B cell (primary cell): ENCODE measurements around the gene SHLD1. TPM values are rescaled to one million over a fixed set of nuclear protein-coding genes. Genes with fewer than 3 reads are reported as not detected.

Source experiments
- ATAC-seq: fragments of 200-7000 bp; cut with Tn5 transposase; one replicate; pipeline ENCODE4 v1.10.0; 2021; ENCODE audit warnings: low read depth, mild to moderate bottlenecking, moderate number of reproducible peaks, moderate library complexity
- CTCF ChIA-PET: fragments of 350-600 bp; sonication (Branson Sonifier 250); formaldehyde crosslinking; loops from one replicate; lab custom pipeline; 2021; ENCODE audit warnings: antibody characterized with exemption, inconsistent platforms; lab: Charles Lee
- POLR2A ChIA-PET: fragments of 350-600 bp; sonication (Branson Sonifier 250); formaldehyde crosslinking; loops from one replicate; lab custom pipeline; 2021; ENCODE audit warnings: antibody characterized with exemption; lab: Charles Lee
- DNase-seq: peaks from one replicate; pipeline ENCODE4 v3.0.0; 2013
- H2AFZ ChIP-seq: 2 replicates; pipeline ENCODE4 v1.6.1; 2012; ENCODE audit warnings: mild to moderate bottlenecking, low read depth, low read length; ENCODE audit not compliant: insufficient read depth, poor library complexity, severe bottlenecking
- H3K27ac ChIP-seq, 2 donors: 1 replicate in 1 of 2; 2 replicates in 1 of 2; pipeline ENCODE4 v1.5.1; 2012 to 2013; ENCODE audit warnings: low read length in 2 of 2, mild to moderate bottlenecking in 2 of 2, moderate library complexity in 1 of 2
- H3K27me3 ChIP-seq, 4 experiments: fragments of 200-600 bp in 1 of 4; sonication (generic) in 1 of 4; replicated peaks in 1 of 4; 1 replicate in 2 of 4; 2 replicates in 2 of 4; pipeline versions ENCODE4 v1.6.1 to v1.7.0; 2013 to 2016; ENCODE audit warnings: low read length in 3 of 4, mild to moderate bottlenecking in 2 of 4, mixed read lengths in 1 of 4, moderate library complexity in 1 of 4; ENCODE audit not compliant: insufficient read depth in 4 of 4, control insufficient read depth in 3 of 4; ENCODE audit errors: control extremely low read depth in 1 of 4
- H3K36me3 ChIP-seq, 2 experiments: replicated peaks in 1 of 2; 1 replicate in 1 of 2; 2 replicates in 1 of 2; pipeline versions ENCODE4 v1.6.1 to v1.7.1; 2013; ENCODE audit warnings: low read length in 1 of 2; ENCODE audit not compliant: insufficient read depth in 2 of 2, control insufficient read depth in 1 of 2; ENCODE audit errors: control extremely low read depth in 1 of 2, extremely low read depth in 1 of 2
- H3K4me1 ChIP-seq, 2 donors: fragments of 200-600 bp in 1 of 2; sonication (generic) in 1 of 2; 1 replicate in 1 of 2; 2 replicates in 1 of 2; pipeline versions ENCODE4 v1.5.1 to v1.6.1; 2013 to 2017; ENCODE audit warnings: low read length in 2 of 2; ENCODE audit not compliant: control insufficient read depth in 2 of 2, insufficient read depth in 2 of 2
- H3K4me2 ChIP-seq: replicated peaks from 2 replicates; pipeline ENCODE3; 2012; ENCODE audit warnings: mild to moderate bottlenecking, low read depth, low read length; ENCODE audit not compliant: poor library complexity, severe bottlenecking
- H3K4me3 ChIP-seq, 5 experiments: fragments of 200-600 bp in 1 of 5; sonication (generic) in 1 of 5; 1 replicate in 3 of 5; 2 replicates in 2 of 5; pipeline versions ENCODE4 v1.5.1 to v1.7.0; 2011 to 2016; ENCODE audit warnings: low read length in 4 of 5, mild to moderate bottlenecking in 4 of 5, low read depth in 2 of 5, control low read depth in 1 of 5, moderate library complexity in 1 of 5; ENCODE audit not compliant: insufficient read depth in 1 of 5; ENCODE audit errors: control extremely low read depth in 1 of 5, extremely low read depth in 1 of 5
- H3K79me2 ChIP-seq: fragments of 200-600 bp; sonication (generic); one replicate; pipeline ENCODE4 v1.6.0; 2016; ENCODE audit warnings: low read length; ENCODE audit not compliant: control insufficient read depth, insufficient read depth
- H3K9ac ChIP-seq: fragments of 200-600 bp; sonication (generic); 2 replicates; pipeline ENCODE4 v1.6.1; 2017; ENCODE audit warnings: mild to moderate bottlenecking, low read length, moderate library complexity
- H3K9me3 ChIP-seq, 3 donors: one replicate each; pipeline versions ENCODE4 v1.6.1 to v1.7.1; 2013; ENCODE audit warnings: low read length in 2 of 3; ENCODE audit not compliant: control insufficient read depth in 2 of 3, insufficient read depth in 1 of 3; ENCODE audit errors: control extremely low read depth in 1 of 3
- H4K20me1 ChIP-seq: 2 replicates; pipeline ENCODE4 v1.6.0; 2012; ENCODE audit warnings: mild to moderate bottlenecking, low read length; ENCODE audit not compliant: insufficient read depth, control insufficient read depth, poor library complexity, severe bottlenecking
- H3K27ac Mint-ChIP-seq: one replicate; pipeline ENCODE4 v1.8.0; 2021; ENCODE audit warnings: mixed read lengths
- H3K27me3 Mint-ChIP-seq: one replicate; pipeline ENCODE4 v1.8.0; 2021; ENCODE audit warnings: mixed read lengths
- H3K4me1 Mint-ChIP-seq: one replicate; pipeline ENCODE4 v1.8.0; 2021; ENCODE audit warnings: mixed read lengths
- H3K4me3 Mint-ChIP-seq: one replicate; pipeline ENCODE4 v1.8.0; 2021; ENCODE audit warnings: mixed read lengths
- H3K9me3 Mint-ChIP-seq: one replicate; pipeline ENCODE4 v1.8.0; 2022; ENCODE audit warnings: mixed read lengths; ENCODE audit not compliant: insufficient read depth
- CTCF ChIP-seq: fragments of 200-600 bp; IDR thresholded peaks from one replicate; pipeline ENCODE4 v1.8.0; 2022; ENCODE audit warnings: antibody characterized with exemption, mild to moderate bottlenecking
- EZH2 ChIP-seq: IDR thresholded peaks from 2 replicates; pipeline ENCODE4 v1.6.1; 2012; ENCODE audit warnings: borderline replicate concordance, low read depth, mild to moderate bottlenecking, moderate library complexity, low read length; ENCODE audit not compliant: insufficient read depth, poor library complexity, severe bottlenecking
- WGBS: methylation state at CpG from one replicate; pipeline ENCODE4 v1.1.5; 2013; ENCODE audit warnings: missing lambda C conversion rate; ENCODE audit not compliant: insufficient coverage; 5-methylcytosine and 5-hydroxymethylcytosine counted together
- intact Hi-C: fragments of 100-400 bp; cut with micrococcal nuclease; formaldehyde crosslinking; loops from one replicate; pipeline ENCODE4 v1.10.0; 2022
- polyA plus RNA-seq: library from polyadenylated mRNA; depleted of rRNA; stranded (reverse); fragments of >200 nt; gene quantifications from 2 replicates; pipeline ENCODE4 v1.2.3, GENCODE V29; 2012
- total RNA-seq, 2 donors: library from RNA; stranded (reverse); fragments of 120-200 nt in 1 of 2; gene quantifications; 1 replicate in 1 of 2; 2 replicates in 1 of 2; pipeline versions ENCODE4 v1.2.3 to v1.2.4, GENCODE V29; 2013 to 2022

Gene SHLD1
- total and polyA plus RNA-seq, 2 donors (not counting 1 experiment from before 2014, with no cell fraction given) = 15.4 to 18.5 TPM

- H3K27me3 ChIP-seq = no peaks in the 10 kb centered on the region
- H2AFZ ChIP-seq = no peak overlapping the region
- H3K27ac ChIP-seq = no peak overlapping the region
- no peak overlapping the region for H3K4me3 ChIP-seq
- peaks cover 0 to 2% of the 10 kb centered on the region in 2 experiments for H3K36me3 ChIP-seq
- peaks cover 7% of the 10 kb centered on the region for H3K79me2 ChIP-seq
- TF ChIP-seq CTCF (no peak), EZH2 (no peak)
- H3K4me1 ChIP-seq = peaks cover 0 to 5% of the 10 kb centered on the region in 2 donors
- H3K4me1 Mint-ChIP-seq = peaks cover 12% of the 10 kb centered on the region
- DNase-seq (no peak), ATAC-seq (no peak)
- H3K4me3 Mint-ChIP-seq = no peak overlapping the region
- WGBS = 100% methylated on average over 2 of the region's 5 CpGs
- POLR2A ChIA-PET = no interaction called here
- CTCF ChIA-PET = no interaction called here
- H3K27me3 Mint-ChIP-seq = no peaks in the 10 kb centered on the region
- H3K27ac Mint-ChIP-seq = no peak overlapping the region
- H3K9me3 Mint-ChIP-seq = no peaks in the 10 kb centered on the region
- H3K9ac ChIP-seq = no peak overlapping the region
- H3K4me2 ChIP-seq = no peak overlapping the region
- H4K20me1 ChIP-seq = no peaks in the 10 kb centered on the region
- intact Hi-C loops = no loop called here
- no peaks in the 10 kb centered on the region for H3K9me3 ChIP-seq
Observed at GRCh38 chr20:5810800-5811422, 60.7 kb downstream of the SHLD1 start.

DNA sequence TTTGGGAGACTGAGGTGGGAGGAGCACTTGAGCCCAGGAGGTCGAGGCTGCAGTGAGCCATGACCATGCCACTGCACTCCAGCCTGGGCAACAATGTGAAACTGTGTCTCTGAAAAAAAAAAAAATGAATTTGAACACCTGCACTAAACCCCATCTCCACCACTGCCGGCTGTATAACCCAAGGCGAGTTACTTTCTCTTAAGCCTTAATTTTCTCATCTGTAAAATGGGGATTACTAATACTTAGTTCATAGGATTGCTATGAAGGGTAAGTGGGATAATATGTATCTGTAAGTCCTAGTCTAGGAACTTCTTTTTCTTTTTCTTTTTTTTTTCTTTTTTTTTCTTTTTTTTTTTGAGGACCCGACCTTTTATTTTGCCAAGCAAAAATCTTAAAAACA lies 61.5 kb downstream of the SHLD1 start:
- no peak for ATAC-seq

More for the DNA sequence above, 61.5 kb downstream of the SHLD1 start:
- Histone ChIP-seq H3K27me3 (no peaks in the 10 kb centered on the region), H2AFZ (no peak overlapping the region), H3K27ac (no peak overlapping the region), H4K20me1 (no peaks in the 10 kb centered on the region), H3K4me3 (no peak overlapping the region), H3K9me3 (no peaks in the 10 kb centered on the region), H3K4me2 (no peak overlapping the region), H3K4me1 (peaks cover 0 to 5% of the 10 kb centered on the region in 2 donors), H3K9ac (no peak overlapping the region), H3K79me2 (peaks cover 7% of the 10 kb centered on the region), H3K36me3 (peaks cover 0 to 2% of the 10 kb centered on the region in 2 experiments)
- DNase-seq = no peak
- TF ChIP-seq EZH2 (no peak), CTCF (no peak)
- Mint-ChIP-seq H3K27ac (no peak overlapping the region), H3K9me3 (no peaks in the 10 kb centered on the region), H3K4me1 (peaks cover 6% of the 10 kb centered on the region), H3K27me3 (no peaks in the 10 kb centered on the region), H3K4me3 (no peak overlapping the region)
- intact Hi-C loops = no loop called here
- POLR2A ChIA-PET = no interaction called here
- WGBS = 100% methylated on average over 1 of the region's 4 CpGs
- CTCF ChIA-PET = no interaction called here
